Natural killer cell (primary cell): ENCODE data around the gene THOC6. TPM values are rescaled to one million over a fixed set of nuclear protein-coding genes. Genes with fewer than 3 reads are reported as not detected.

ENCODE experiments used
- ATAC-seq, 3 donors: fragments of 150-1000 bp in 2 of 3; fragments of 200-7000 bp in 1 of 3; cut with Tn5 transposase; 1 replicate in 1 of 3; 2 replicates in 2 of 3; pipeline ENCODE4 v1.10.0; 2021; ENCODE audit warnings: mild to moderate bottlenecking in 2 of 3, moderate library complexity in 2 of 3
- DNase-seq, 2 donors: peaks; one replicate each; pipeline versions ENCODE4 v3.0.0 to v3.0.0-alpha.2; 2013 to 2021; ENCODE audit warnings: mixed read lengths in 1 of 2
- H3K27ac ChIP-seq: one replicate; pipeline ENCODE4 v1.5.1; 2013; ENCODE audit warnings: mild to moderate bottlenecking, low read length
- H3K27me3 ChIP-seq: one replicate; pipeline ENCODE4 v1.6.1; 2013; ENCODE audit warnings: low read length; ENCODE audit not compliant: control insufficient read depth, insufficient read depth
- H3K36me3 ChIP-seq: one replicate; pipeline ENCODE4 v1.6.1; 2013; ENCODE audit warnings: low read length; ENCODE audit not compliant: control insufficient read depth, insufficient read depth
- H3K4me1 ChIP-seq: one replicate; pipeline ENCODE4 v1.6.1; 2013; ENCODE audit warnings: low read length; ENCODE audit not compliant: control insufficient read depth, insufficient read depth
- H3K4me3 ChIP-seq: one replicate; pipeline ENCODE4 v1.5.1; 2013; ENCODE audit warnings: low read length
- H3K9me3 ChIP-seq: one replicate; pipeline ENCODE4 v1.6.1; 2013; ENCODE audit warnings: low read length; ENCODE audit not compliant: control insufficient read depth, insufficient read depth
- H3K27ac Mint-ChIP-seq, 2 donors: one replicate each; pipeline ENCODE4 v1.8.0; 2022; ENCODE audit warnings: mild to moderate bottlenecking in 2 of 2, mixed read lengths in 2 of 2, moderate library complexity in 1 of 2
- H3K27me3 Mint-ChIP-seq, 2 donors: one replicate each; pipeline ENCODE4 v1.8.0; 2022; ENCODE audit warnings: low read depth in 2 of 2, mixed read lengths in 2 of 2
- H3K36me3 Mint-ChIP-seq: one replicate; pipeline ENCODE4 v1.8.0; 2022; ENCODE audit warnings: mixed read lengths
- H3K4me1 Mint-ChIP-seq, 2 donors: one replicate each; pipeline ENCODE4 v1.8.0; 2022; ENCODE audit warnings: mixed read lengths in 2 of 2
- H3K4me3 Mint-ChIP-seq: one replicate; pipeline ENCODE4 v1.8.0; 2022; ENCODE audit warnings: mild to moderate bottlenecking, moderate library complexity, mixed read lengths
- H3K9me3 Mint-ChIP-seq, 2 donors: one replicate each; pipeline ENCODE4 v1.8.0; 2022; ENCODE audit warnings: mixed read lengths in 2 of 2
- CTCF ChIP-seq: fragments of 200-600 bp; IDR thresholded peaks from one replicate; pipeline ENCODE4 v1.8.0; 2022; ENCODE audit warnings: antibody characterized with exemption
- WGBS: methylation state at CpG from one replicate; pipeline ENCODE4 v1.1.7; 2013; ENCODE audit warnings: missing lambda C conversion rate; ENCODE audit not compliant: insufficient coverage; 5-methylcytosine and 5-hydroxymethylcytosine counted together
- intact Hi-C: fragments of 100-400 bp; cut with micrococcal nuclease; formaldehyde crosslinking; loops from one replicate; pipeline ENCODE4 v1.14.2; 2022
- total RNA-seq, 4 donors: library from RNA; stranded (reverse); fragments of 120-200 nt in 1 of 4; gene quantifications; one replicate each; pipeline versions ENCODE4 v1.2.3 to v1.2.4, GENCODE V29; 2013 to 2022

THOC6 gene
- total RNA-seq, 3 donors from 2014 or later (not counting 1 experiment from before 2014, with no cell fraction given) = 17.1 to 21.5 (median 17.2) TPM

- peaks cover 71% of the 10 kb centered on the region for H3K4me1 ChIP-seq
- ATAC-seq (no peak), DNase-seq (no peak)
- no peaks in the 10 kb centered on the region for H3K9me3 Mint-ChIP-seq
- H3K4me3 Mint-ChIP-seq = peak overlapping the region; percentile 93
- peaks cover 15% of the 10 kb centered on the region for H3K36me3 ChIP-seq
- intact Hi-C loops = loop anchor here (5.0 kb wide), 1 partner anchor 41 kb away; the partner anchor contains the start of gene ZSCAN10
- 89% methylated on average over 19 of the region's 19 CpGs for WGBS
- H3K4me1 Mint-ChIP-seq = peaks cover 30 to 64% of the 10 kb centered on the region in 2 donors
- H3K9me3 ChIP-seq = no peaks in the 10 kb centered on the region
- H3K27ac Mint-ChIP-seq = peak overlapping the region; percentile 34 to 77
- no peaks in the 10 kb centered on the region for H3K27me3 Mint-ChIP-seq
- no peaks in the 10 kb centered on the region for H3K27me3 ChIP-seq
- no peaks in the 10 kb centered on the region for H3K36me3 Mint-ChIP-seq
- no peak for TF ChIP-seq CTCF
- no peak overlapping the region for H3K27ac ChIP-seq
- H3K4me3 ChIP-seq = no peak overlapping the region
Observed at GRCh38 chr16:3056336-3057180, 32.7 kb downstream of the THOC6 start.

GRCh38 chr16:3057181-3058138, 33.6 kb downstream of the THOC6 start:
- Histone ChIP-seq H3K9me3 (no peaks in the 10 kb centered on the region), H3K4me1 (peaks cover 67% of the 10 kb centered on the region), H3K27me3 (no peaks in the 10 kb centered on the region), H3K4me3 (peak overlapping the region; percentile 93), H3K36me3 (peaks cover 15% of the 10 kb centered on the region), H3K27ac (no peak overlapping the region)
- 81% methylated on average over 22 of the region's 22 CpGs for WGBS
- no peaks in the 10 kb centered on the region for H3K36me3 Mint-ChIP-seq
- no peaks in the 10 kb centered on the region for H3K9me3 Mint-ChIP-seq
- no peak for TF ChIP-seq CTCF
- H3K27me3 Mint-ChIP-seq = no peaks in the 10 kb centered on the region
- H3K4me1 Mint-ChIP-seq = peaks cover 30 to 58% of the 10 kb centered on the region in 2 donors
- H3K4me3 Mint-ChIP-seq = peak overlapping the region; percentile 93
- intact Hi-C loops = loop anchor here (5.0 kb wide), 1 partner anchor 40 kb away; the partner anchor contains the start of gene ZSCAN10
- no peak for ATAC-seq
- no peak for DNase-seq
- H3K27ac Mint-ChIP-seq = peak overlapping the region; percentile 41 to 77

- Histone ChIP-seq H3K9me3 (no peaks in the 10 kb centered on the region), H3K36me3 (peaks cover 15% of the 10 kb centered on the region), H3K27me3 (no peaks in the 10 kb centered on the region), H3K27ac (peak overlapping the region; percentile 81), H3K4me1 (peaks cover 60% of the 10 kb centered on the region), H3K4me3 (peak overlapping the region; percentile 93)
- Mint-ChIP-seq H3K4me1 (peaks cover 30 to 60% of the 10 kb centered on the region in 2 donors), H3K27ac (peak overlapping the region; percentile 84 to 90), H3K36me3 (no peaks in the 10 kb centered on the region), H3K9me3 (no peaks in the 10 kb centered on the region), H3K27me3 (no peaks in the 10 kb centered on the region), H3K4me3 (peak overlapping the region; percentile 93)
- ATAC-seq = peak; percentile 46 to 54 (median 52)
- DNase-seq = peak in 1 of 2 donors; percentile 76
- no peak for TF ChIP-seq CTCF
- WGBS = 5% methylated on average over 77 of the region's 77 CpGs
- intact Hi-C loops = loop anchor here (1.0 to 5.0 kb wide), 3 partner anchors 39 to 108 kb away; partner anchors contain the start of gene ZSCAN10
Observed at GRCh38 chr16:3058139-3059030, 34.5 kb downstream of the THOC6 start.
